Neuron (in vitro differentiated cells): ENCODE measurements around the gene GPR89A.
"Not testable (repeated sequence)": the region's sequence is repeated elsewhere in the genome, so short reads cannot be mapped to it uniquely, and the experiment has no call there.

Experiments used
- H2AFZ ChIP-seq: one replicate; pipeline ENCODE4 v1.6.1; 2013; ENCODE audit warnings: low read depth, mild to moderate bottlenecking, inconsistent platforms, low read length, moderate library complexity
- H3K27me3 ChIP-seq: one replicate; pipeline ENCODE4 v1.6.1; 2013; ENCODE audit warnings: low read length; ENCODE audit not compliant: insufficient read depth
- H3K36me3 ChIP-seq: one replicate; pipeline ENCODE4 v1.6.1; 2013; ENCODE audit warnings: low read length; ENCODE audit not compliant: insufficient read depth
- H3K4me1 ChIP-seq: one replicate; pipeline ENCODE4 v1.6.1; 2013; ENCODE audit warnings: low read length; ENCODE audit not compliant: insufficient read depth
- H3K4me3 ChIP-seq: 2 replicates; pipeline ENCODE4 v1.5.1; 2013; ENCODE audit warnings: mild to moderate bottlenecking, low read length, moderate library complexity
- H3K9me3 ChIP-seq: one replicate; pipeline ENCODE4 v1.6.1; 2013; ENCODE audit warnings: low read length

GPR89A gene

GRCh38 chr1:145714524-145715111, 106.8 kb downstream of the GPR89A start:
- Histone ChIP-seq H3K27me3 (no peaks in the 10 kb centered on the region), H3K9me3 (no peaks in the 10 kb centered on the region), H3K4me1 (peaks cover 10% of the 10 kb centered on the region), H3K36me3 (no peaks in the 10 kb centered on the region), H3K4me3 (no peak overlapping the region), H2AFZ (no peak overlapping the region)

- Histone ChIP-seq H3K9me3 (no peaks in the 10 kb centered on the region), H3K4me3 (no peak overlapping the region), H2AFZ (peak overlapping the region; percentile 47), H3K36me3 (no peaks in the 10 kb centered on the region), H3K27me3 (no peaks in the 10 kb centered on the region), H3K4me1 (peaks cover 14% of the 10 kb centered on the region)
Observed at GRCh38 chr1:145716641-145717345, 109.0 kb downstream of the GPR89A start.

- Histone ChIP-seq H2AFZ (no peak overlapping the region), H3K9me3 (no peaks in the 10 kb centered on the region), H3K4me3 (no peak overlapping the region), H3K4me1 (peaks cover 14% of the 10 kb centered on the region), H3K36me3 (no peaks in the 10 kb centered on the region), H3K27me3 (no peaks in the 10 kb centered on the region)
Observed at GRCh38 chr1:145717833-145718232, 110.0 kb downstream of the GPR89A start.

- H3K9me3 ChIP-seq, H2AFZ ChIP-seq, H3K27me3 ChIP-seq, H3K36me3 ChIP-seq, H3K4me3 ChIP-seq: not testable (repeated sequence)
- peaks cover 14% of the 10 kb centered on the region for H3K4me1 ChIP-seq
Observed at GRCh38 chr1:145718465-145718864, 110.7 kb downstream of the GPR89A start.

GRCh38 chr1:145719230-145720079, 111.7 kb downstream of the GPR89A start, which contains the start of gene CD160:
Gene CD160 (plus strand): TSS chr1:145719499. CDS start chr1:145728328, 8,829 bp downstream.
- no peaks in the 10 kb centered on the region for H3K9me3 ChIP-seq
- H3K4me3 ChIP-seq = no peak within 1 kb of the TSS
- no peaks in the 10 kb centered on the region for H3K27me3 ChIP-seq
- no peak within 1 kb of the TSS for H2AFZ ChIP-seq
- H3K4me1 ChIP-seq = peaks cover 14% of the 10 kb centered on the region
- no peaks in the 10 kb centered on the region for H3K36me3 ChIP-seq
